ENCODE data around the gene SP140. TPM values are rescaled to one million over a fixed set of nuclear protein-coding genes. Genes with fewer than 3 reads are reported as not detected.

The SP140 gene
- total and polyA plus RNA-seq, 9 of the 15 experiments (the other 6 are each of a cell fraction or from before 2014, with no cell fraction given) = 0.04 to 1.1 (median 0.57) TPM; not detected in 1

GRCh38 chr2:230358305-230358704 lies 132.8 kb downstream of the SP140 start:
- TF ChIP-seq PHTF2 (CRISPR knock-in tag; IDR thresholded peaks at IDR 0.05) (no peak), ZNF263 (CRISPR knock-in tag; IDR thresholded peaks at IDR 0.05; ENCODE audit: borderline replicate concordance) (no peak), HNRNPK (IDR thresholded peaks at IDR 0.05; ENCODE audit: low read depth, low read length, poor library complexity, severe bottlenecking) (no peak), RBFOX2 (IDR thresholded peaks at IDR 0.05; ENCODE audit: low read depth, low read length) (no peak), MIER1 (IDR thresholded peaks at IDR 0.05; ENCODE audit: low read depth) (no peak), HNRNPUL1 (IDR thresholded peaks at IDR 0.05; ENCODE audit: low read length) (no peak), DEAF1 (CRISPR knock-in tag; IDR thresholded peaks at IDR 0.05) (no peak), DDX20 (tag; IDR thresholded peaks at IDR 0.05; ENCODE audit: low read depth) (no peak), ZNF3 (CRISPR knock-in tag; IDR thresholded peaks at IDR 0.05) (no peak), SMARCB1 (IDR thresholded peaks at IDR 0.05; ENCODE audit: insufficient read length, low read depth) (no peak), SNRNP70 (optimal IDR thresholded peaks at IDR 0.05; ENCODE audit: low read depth, low read length) (no peak), ZNF444 (CRISPR knock-in tag; IDR thresholded peaks at IDR 0.05) (no peak), JUND (IDR thresholded peaks at IDR 0.05; ENCODE audit: borderline replicate concordance, low read depth, low read length) (no peak), JUND (tag; IDR thresholded peaks at IDR 0.05; ENCODE audit: borderline replicate concordance, low read depth, low read length) (no peak), ZNF311 (CRISPR knock-in tag; IDR thresholded peaks at IDR 0.05) (no peak), ZNF224 (CRISPR knock-in tag; IDR thresholded peaks at IDR 0.05) (no peak), CEBPB (tag; IDR thresholded peaks at IDR 0.05) (no peak), TFAM (CRISPR knock-in tag; conservative IDR thresholded peaks at IDR 0.05) (no peak), TOE1 (IDR thresholded peaks at IDR 0.05; ENCODE audit: borderline replicate concordance) (no peak), TOE1 (CRISPR knock-in tag; IDR thresholded peaks at IDR 0.05; ENCODE audit: borderline replicate concordance, low read depth) (no peak)
- POLR2A ChIA-PET = no interaction called here
- no peak for FAIRE-seq

More at GRCh38 chr2:230358305-230358704, 132.8 kb downstream of the SP140 start:
- WGBS (ENCODE audit: insufficient coverage, low coverage, missing lambda C conversion rate) = 50% methylated on average over 1 of the region's 1 CpG
- H2AFZ ChIP-seq (ENCODE audit: low read depth, low read length) = no peak overlapping the region
- H3K27ac ChIP-seq (ENCODE audit: extremely low read depth, low read depth, low read length) = no peak overlapping the region
- H3K9ac ChIP-seq (ENCODE audit: insufficient read depth in 1 of 2, low read depth in 2 of 2, low read length in 2 of 2) = no peak overlapping the region
- no peak overlapping the region for H3K4me3 ChIP-seq
- no peak overlapping the region for H3K4me2 ChIP-seq (ENCODE audit: insufficient read depth, low read length)
- H3K9me1 ChIP-seq (ENCODE audit: control insufficient read depth, insufficient read depth, low read length) = no peaks in the 10 kb centered on the region
- no TSS peak for BruUV-seq (replicated peaks)
- CTCF ChIA-PET (ENCODE audit: low intra/inter-chr PET ratio) = no interaction called here
- H3K79me2 ChIP-seq (ENCODE audit: control insufficient read depth, insufficient read depth, low read length) = no peaks in the 10 kb centered on the region
- no peak for ATAC-seq
- no peak for DNase-seq (ENCODE audit: extremely low read depth in 1 of 4, low spot score in 3 of 4)
- H4K20me1 ChIP-seq (replicated peaks; ENCODE audit: control insufficient read depth, insufficient read depth, low read length) = no peaks in the 10 kb centered on the region
- no peaks in the 10 kb centered on the region for H3K9me3 ChIP-seq (replicated peaks; ENCODE audit: control insufficient read depth, insufficient read depth, low read depth, low read length)
- H3K27me3 ChIP-seq (ENCODE audit: control insufficient read depth in 2 of 2, insufficient read depth in 2 of 2, low read length in 2 of 2) = no peaks in the 10 kb centered on the region
- no peaks in the 10 kb centered on the region for H3K4me1 ChIP-seq (replicated peaks in 1 of 2; ENCODE audit: control insufficient read depth in 2 of 2, insufficient read depth in 2 of 2, low read length in 2 of 2)
- H3K36me3 ChIP-seq (ENCODE audit: control insufficient read depth, insufficient read depth, low read length) = peaks cover 4% of the 10 kb centered on the region; the same call in 1 of the 3 replicates
- intact Hi-C loops (cut with micrococcal nuclease) (no loop called here), in situ Hi-C loops (cut with MboI) (no loop called here)
